ENCODE measurements around the gene MTHFR.
A peak's percentile ranks its signal among the peaks of the same experiment; 100 is the strongest.

MTHFR gene

DNA sequence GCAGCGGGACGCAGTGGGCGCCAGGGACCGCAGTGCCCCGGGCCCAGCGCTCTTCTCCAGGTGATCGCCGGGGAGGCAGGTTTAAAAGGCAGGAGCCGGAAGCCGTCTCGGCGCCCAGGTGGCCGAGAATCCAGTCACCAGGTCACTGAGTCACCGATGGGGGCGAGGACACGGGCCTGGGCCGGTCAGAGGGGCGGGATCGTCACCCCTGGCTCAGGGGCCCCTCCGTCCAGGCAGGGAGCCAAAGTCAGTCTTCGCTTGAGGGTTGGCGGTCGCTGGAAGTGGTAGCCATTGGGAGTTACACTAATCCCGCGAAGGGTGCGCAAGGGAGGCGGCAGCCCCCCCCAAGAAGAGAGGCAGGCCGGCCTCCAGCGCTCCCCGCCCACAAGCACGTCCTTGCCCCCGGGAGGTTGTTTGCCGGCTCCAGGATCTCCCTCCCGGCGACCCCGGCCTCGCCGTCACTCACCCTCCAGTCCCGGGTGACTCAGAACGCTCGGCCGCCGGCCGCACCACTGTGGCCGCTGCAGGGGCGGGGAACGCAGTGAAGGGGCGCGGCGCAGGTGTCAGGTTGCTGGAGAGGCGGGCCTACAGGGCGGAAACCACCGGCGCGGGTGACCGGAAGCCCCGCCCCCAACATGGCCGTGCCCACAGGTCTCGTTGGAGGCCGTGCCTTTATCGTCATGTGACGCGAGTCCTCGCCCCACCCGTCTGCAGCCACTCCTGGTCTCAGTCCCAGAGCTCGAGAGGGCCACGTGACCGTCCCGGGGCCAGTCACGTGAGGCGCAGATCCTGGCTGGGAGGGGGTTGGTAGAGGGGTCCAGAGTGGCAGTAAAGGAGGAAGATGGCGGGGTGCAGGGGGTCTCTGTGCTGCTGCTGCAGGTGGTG, at the start of gene MTHFR, which contains the start of gene CLCN6:
MTHFR (minus strand) TSS at position 543 of the 885 bp plus-strand sequence. CDS start 2,848 bp downstream, outside the sequence.
CLCN6 (plus strand) TSS at position 770 of the 885 bp plus-strand sequence; CDS start at position 842, 72 bp downstream.
- H3K4me3 ChIP-seq (ENCODE audit: low read depth, low read length) = peak within 1 kb of the TSS; percentile 72
- TF ChIP-seq, protein P1, sequence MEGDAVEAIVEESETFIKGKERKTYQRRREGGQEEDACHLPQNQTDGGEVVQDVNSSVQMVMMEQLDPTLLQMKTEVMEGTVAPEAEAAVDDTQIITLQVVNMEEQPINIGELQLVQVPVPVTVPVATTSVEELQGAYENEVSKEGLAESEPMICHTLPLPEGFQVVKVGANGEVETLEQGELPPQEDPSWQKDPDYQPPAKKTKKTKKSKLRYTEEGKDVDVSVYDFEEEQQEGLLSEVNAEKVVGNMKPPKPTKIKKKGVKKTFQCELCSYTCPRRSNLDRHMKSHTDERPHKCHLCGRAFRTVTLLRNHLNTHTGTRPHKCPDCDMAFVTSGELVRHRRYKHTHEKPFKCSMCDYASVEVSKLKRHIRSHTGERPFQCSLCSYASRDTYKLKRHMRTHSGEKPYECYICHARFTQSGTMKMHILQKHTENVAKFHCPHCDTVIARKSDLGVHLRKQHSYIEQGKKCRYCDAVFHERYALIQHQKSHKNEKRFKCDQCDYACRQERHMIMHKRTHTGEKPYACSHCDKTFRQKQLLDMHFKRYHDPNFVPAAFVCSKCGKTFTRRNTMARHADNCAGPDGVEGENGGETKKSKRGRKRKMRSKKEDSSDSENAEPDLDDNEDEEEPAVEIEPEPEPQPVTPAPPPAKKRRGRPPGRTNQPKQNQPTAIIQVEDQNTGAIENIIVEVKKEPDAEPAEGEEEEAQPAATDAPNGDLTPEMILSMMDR (IDR thresholded peaks at IDR 0.05; ENCODE audit: low read depth, low read length) = no peak

DNA sequence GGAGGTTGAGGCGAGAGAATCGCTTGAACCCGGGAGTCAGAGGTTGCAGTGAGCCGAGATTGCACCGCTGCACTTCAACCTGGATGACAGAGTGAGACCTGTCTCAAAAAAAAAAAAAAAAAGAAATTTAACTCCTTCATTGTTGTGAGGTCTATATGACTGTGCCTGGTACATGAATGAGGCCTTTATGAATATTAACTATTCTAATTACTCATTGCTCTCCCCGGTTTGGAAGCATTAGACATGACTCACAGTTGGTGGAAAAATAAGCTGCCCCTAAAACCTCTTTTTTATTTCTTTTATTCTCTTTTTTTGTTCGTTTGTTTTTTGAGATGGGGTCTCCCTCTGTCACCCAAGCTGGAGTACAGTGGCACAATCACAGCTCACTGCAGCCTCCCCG, 49.7 kb upstream of the MTHFR start:
- no peak overlapping the region for H3K4me3 ChIP-seq (ENCODE audit: low read depth, low read length)
- TF ChIP-seq, protein P1 (IDR thresholded peaks at IDR 0.05; ENCODE audit: low read depth, low read length) = no peak

DNA sequence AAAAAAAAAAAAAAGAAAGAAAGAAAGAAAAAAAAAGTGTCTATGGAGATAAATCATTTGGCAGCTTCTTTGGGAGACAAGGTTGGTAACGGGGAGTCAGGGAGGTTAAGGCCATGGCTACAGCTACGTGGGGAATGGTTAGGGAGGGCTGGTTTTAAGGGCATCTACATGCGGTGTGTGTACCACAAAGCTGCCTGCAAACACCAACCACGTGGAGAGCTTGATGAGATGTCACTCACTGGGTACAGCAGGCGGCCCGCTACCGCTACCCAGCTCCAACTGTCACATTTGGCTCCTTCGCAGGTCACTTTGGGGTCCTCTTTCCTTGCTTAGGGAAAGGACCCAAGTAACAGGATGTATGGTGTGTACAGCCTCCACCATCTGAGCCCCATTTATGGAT, 48.8 kb upstream of the MTHFR start:
- TF ChIP-seq, protein P1 (IDR thresholded peaks at IDR 0.05; ENCODE audit: low read depth, low read length) = no peak
- H3K4me3 ChIP-seq (ENCODE audit: low read depth, low read length) = no peak overlapping the region

DNA sequence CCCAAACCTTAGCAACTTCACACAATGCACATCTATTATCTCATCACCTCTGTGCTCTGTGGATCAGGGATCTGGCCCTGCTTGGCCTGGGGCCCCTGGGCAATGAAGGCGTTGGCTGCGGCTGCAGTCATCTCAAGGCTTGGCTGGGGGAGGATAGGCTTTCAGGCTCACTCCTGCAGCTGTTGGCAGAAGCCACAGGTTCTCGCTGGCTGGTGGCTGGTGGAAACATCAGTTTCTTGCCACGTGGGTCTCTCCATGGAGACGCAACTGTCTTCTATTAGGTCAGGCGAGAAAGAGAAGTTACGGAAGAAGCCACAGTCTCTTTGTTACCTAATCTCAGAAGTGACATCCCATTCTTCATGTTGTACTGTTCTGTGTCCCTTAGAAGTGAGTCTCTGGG, 45.4 kb upstream of the MTHFR start:
- TF ChIP-seq, protein P1 (IDR thresholded peaks at IDR 0.05; ENCODE audit: low read depth, low read length) = no peak
- no peak overlapping the region for H3K4me3 ChIP-seq (ENCODE audit: low read depth, low read length)

DNA sequence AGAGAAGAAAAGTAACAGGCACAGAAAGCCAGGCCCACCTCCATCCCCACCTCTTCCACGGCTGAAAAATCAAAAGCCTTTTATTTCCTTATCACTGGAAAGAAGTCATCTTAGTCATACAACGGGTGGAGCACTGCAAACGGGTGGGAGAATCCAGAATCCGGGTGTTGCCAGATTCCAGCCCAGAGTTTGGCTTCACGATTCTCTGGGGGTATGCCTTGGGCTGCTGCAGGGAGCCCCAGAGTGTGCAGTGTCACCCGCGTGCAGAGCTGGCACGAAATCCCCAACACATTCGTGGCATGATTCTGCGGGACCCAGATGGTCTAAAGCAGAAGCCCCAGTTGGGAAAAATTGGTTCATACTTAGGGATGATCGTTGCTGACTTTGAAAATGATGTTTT, 44.4 kb upstream of the MTHFR start:
- no peak overlapping the region for H3K4me3 ChIP-seq (ENCODE audit: low read depth, low read length)

DNA sequence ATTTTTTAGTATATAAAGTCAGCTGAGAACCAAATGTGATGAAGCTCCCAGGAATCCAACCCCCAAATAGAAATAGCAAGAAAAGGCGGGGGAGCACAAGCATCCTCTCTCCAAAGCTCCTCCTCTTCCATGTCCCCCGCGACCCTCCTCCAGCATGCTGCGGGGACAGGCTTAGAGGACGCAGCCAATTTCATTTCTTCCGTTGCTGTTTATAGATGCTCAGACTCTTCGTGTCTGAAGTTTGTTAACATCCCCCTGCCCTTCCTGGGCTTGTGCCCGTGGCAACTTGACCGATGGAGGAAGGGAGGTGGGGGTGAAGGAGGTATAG, 42.6 kb upstream of the MTHFR start:
- no peak overlapping the region for H3K4me3 ChIP-seq (ENCODE audit: low read depth, low read length)
- TF ChIP-seq, protein P1 (IDR thresholded peaks at IDR 0.05; ENCODE audit: low read depth, low read length) = no peak

More for the DNA sequence above, 44.4 kb upstream of the MTHFR start:
- TF ChIP-seq, protein P1 (IDR thresholded peaks at IDR 0.05; ENCODE audit: low read depth, low read length) = no peak

DNA sequence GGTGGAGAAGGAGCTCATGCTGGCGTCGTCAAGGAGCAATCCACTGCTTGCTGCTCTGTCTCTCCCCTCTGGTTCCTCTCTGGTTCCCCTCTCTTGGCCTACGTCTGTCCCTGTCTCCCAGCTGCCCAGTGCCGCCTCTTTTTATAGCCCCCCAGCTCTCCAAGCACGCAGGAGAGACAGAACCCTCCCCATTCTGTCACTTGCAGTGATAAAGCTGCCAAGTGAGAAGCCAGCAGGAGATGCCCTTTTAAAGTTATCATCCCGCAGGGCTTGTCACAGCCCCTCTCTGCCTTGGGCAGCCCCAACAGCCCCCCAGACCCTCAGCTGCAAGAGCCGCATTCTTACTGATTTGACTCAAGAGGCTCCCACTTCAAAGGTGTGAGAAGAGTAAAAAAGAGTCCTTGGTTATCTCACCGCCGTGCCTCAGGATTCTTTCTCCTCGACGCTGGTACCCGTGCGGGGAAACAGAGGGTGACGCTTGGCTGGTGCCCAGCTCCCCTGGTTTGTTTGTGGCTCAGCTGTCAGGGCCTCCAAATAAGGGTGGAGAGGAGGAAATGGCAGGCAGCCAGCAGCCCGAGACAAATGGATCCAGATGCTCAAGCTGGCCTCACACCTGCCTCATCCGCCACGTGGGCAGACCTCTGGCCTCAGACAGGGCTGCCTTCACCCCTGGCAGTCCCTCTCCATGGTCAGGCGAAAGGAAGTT, 42.1 kb upstream of the MTHFR start, which contains the start of gene NPPA:
NPPA (minus strand) TSS at position 117 of the 706 bp plus-strand sequence; CDS start at position 18, 99 bp downstream.
- H3K4me3 ChIP-seq (ENCODE audit: low read depth, low read length) = no peak within 1 kb of the TSS
- TF ChIP-seq, protein P1 (IDR thresholded peaks at IDR 0.05; ENCODE audit: low read depth, low read length) = no peak
